EL (cell line): ENCODE results near the gene FGF3.

ENCODE experiments used
- DNase-seq: peaks from one replicate; pipeline ENCODE4 v3.0.0-alpha.2; 2016

The FGF3 gene

GRCh38 chr11:69818603-69819441 is at the start of gene FGF3:
Gene FGF3 (minus strand): TSS chr11:69819416. CDS start chr11:69818933, 483 bp downstream.
- no peak for DNase-seq

GRCh38 chr11:69868871-69869270 is 49.7 kb upstream of the FGF3 start:
- no peak for DNase-seq

- no peak for DNase-seq
These were observed 49.0 kb upstream of the FGF3 start for GRCh38 chr11:69868006-69868810.

GRCh38 chr11:69867076-69868005 is 48.1 kb upstream of the FGF3 start:
- peak; percentile 79 for DNase-seq

GRCh38 chr11:69866648-69867047 is 47.4 kb upstream of the FGF3 start:
- DNase-seq, result no peak

GRCh38 chr11:69865707-69866106 is 46.5 kb upstream of the FGF3 start:
- DNase-seq, result no peak

GRCh38 chr11:69864686-69865661 is 45.8 kb upstream of the FGF3 start:
- DNase-seq, result no peak

- DNase-seq, result no peak
These were observed 44.5 kb upstream of the FGF3 start for GRCh38 chr11:69863544-69864200.

- DNase-seq, result no peak
These were observed 43.8 kb upstream of the FGF3 start for GRCh38 chr11:69862797-69863543.

- no peak for DNase-seq
These were observed 43.1 kb upstream of the FGF3 start for GRCh38 chr11:69862331-69862771.

- no peak for DNase-seq
These were observed 42.7 kb upstream of the FGF3 start for GRCh38 chr11:69861901-69862300.

GRCh38 chr11:69860796-69861445 is 41.7 kb upstream of the FGF3 start:
- no peak for DNase-seq

GRCh38 chr11:69860244-69860643 is 41.0 kb upstream of the FGF3 start:
- no peak for DNase-seq

GRCh38 chr11:69859275-69859934 is 40.2 kb upstream of the FGF3 start:
- no peak for DNase-seq

- DNase-seq, result no peak
These were observed 36.2 kb upstream of the FGF3 start for GRCh38 chr11:69855421-69855820.

- DNase-seq, result peak; percentile 76
These were observed 35.5 kb upstream of the FGF3 start for GRCh38 chr11:69854713-69855112.

- no peak for DNase-seq
These were observed 32.8 kb upstream of the FGF3 start for GRCh38 chr11:69852056-69852455.

- DNase-seq, result peak; percentile 29
These were observed 29.0 kb upstream of the FGF3 start for GRCh38 chr11:69848201-69848600.

GRCh38 chr11:69844396-69844795 is 25.2 kb upstream of the FGF3 start:
- DNase-seq, result no peak
